GM18861 (cell line): ENCODE data around the gene INSYN2A.

ENCODE experiments used
- ATAC-seq: cut with Tn5 transposase; IDR thresholded peaks from one replicate; pipeline ENCODE4 v1.9.1; 2021; ENCODE audit not compliant: unreplicated experiment

INSYN2A gene

DNA sequence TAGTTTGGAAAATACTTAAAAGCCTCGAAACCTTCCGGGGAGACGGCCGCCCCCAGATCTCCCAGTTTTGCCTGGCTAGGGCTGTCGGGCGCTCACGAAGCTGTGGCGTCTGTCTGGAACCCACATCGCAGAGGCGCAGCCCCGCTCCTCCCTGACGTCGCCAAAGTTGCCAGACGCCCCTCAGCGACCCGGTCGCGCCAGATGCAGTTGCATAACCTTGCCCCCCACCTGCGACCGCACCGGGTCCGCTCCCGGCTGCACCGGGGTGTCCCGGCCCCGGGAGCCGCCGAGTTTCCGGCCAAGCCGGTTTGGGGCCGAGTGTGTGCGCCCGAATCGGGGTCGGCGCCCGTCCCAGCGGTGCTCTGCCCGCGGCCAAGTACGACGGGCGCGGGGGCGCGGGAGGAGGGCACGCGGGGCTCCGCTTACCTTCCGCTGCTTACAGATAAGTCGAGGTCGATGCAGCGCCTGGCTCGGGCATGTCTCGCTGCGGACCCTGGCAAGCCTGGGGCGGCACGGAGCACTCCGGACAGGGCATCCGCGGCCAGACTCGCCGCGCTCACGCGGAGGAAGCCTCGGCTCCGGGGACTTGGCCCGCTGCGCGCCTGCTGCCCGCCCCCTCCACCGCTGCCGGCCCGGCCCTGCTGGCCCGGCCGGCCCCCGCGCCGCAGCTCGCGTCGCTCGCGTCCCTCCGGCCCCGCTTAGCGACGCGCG, 665 bp downstream of the INSYN2A start:
- no peak for ATAC-seq

DNA sequence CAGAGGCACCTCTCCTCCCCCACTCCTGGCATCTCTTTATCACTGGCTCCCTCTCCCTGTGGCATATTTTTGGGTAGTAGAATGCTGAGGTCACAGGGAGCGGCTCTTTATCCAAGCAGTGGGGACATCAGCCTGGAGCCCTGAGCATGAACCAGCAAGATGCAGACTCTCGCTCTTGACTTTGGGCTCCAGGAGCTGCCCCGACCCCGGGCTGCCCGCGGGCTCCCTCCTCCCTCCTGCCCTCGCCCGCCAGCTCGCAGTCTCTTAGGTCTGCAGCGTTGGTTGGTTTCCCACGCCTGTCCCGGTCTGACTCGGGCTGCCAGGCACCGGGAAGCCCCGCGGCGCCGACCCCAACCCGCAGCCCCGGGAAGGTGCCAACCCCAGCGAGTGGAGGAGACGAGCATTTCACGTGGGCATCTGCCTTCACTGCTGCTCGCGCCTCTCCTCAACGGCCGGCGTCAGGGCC, 1.3 kb downstream of the INSYN2A start:
- no peak for ATAC-seq

DNA sequence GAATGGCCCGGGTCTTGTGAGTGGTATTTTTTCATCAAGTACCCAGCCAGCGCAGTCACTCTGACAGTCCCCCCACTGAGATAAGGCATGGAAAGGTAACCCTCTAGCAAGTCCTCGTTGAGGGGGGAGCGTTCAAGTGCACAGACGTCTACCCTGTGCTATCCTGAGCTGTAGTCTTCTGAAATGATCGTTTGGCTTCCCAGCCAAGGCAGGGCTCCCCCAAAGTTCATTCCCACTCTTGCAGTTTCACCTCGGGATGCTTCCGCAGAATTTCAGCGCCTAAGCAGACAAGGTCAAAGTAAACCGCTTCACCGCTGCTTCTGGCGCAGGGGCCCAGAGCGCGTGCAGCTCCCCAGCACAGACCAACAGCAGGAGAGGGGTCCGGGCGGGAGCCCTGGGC, 1.8 kb downstream of the INSYN2A start:
- ATAC-seq, result no peak

DNA sequence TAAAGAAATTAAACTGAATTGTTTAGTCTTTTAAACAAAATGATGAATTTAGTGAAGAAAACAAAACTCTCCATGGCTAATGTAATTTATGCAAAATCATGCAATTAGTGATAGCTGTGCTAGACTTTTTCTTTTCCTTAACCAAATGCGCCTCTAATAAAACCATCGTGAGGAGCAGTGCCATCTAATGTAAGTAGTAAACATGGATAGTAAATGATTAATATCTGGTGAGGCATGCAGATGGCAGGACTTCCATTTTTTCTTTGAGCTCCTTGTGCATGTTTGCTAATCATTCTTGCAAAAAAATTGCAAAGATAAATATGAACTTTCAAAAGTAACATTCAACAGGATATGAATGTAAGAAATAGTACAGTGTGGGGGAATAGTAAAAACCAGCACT, 2.3 kb downstream of the INSYN2A start:
- ATAC-seq, result no peak

DNA sequence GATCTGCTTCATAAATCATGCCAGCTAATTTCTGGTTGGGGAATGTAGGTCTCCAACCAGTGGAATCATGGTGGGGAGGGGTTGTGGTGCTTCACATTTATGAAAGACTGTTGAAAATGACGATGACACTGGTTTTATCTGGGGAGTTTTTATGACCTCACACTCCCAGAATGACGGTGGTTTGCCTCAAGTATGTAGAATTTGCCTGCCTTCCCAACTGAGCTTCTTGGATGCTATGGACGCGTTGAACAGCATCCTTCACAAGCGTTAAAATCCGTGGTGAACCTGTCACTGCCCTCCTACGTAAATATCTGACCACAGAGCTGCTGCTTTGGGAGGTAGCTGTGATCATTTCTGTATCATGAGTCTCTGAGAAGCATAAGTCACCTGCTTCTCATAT, 3.3 kb downstream of the INSYN2A start:
- no peak for ATAC-seq

DNA sequence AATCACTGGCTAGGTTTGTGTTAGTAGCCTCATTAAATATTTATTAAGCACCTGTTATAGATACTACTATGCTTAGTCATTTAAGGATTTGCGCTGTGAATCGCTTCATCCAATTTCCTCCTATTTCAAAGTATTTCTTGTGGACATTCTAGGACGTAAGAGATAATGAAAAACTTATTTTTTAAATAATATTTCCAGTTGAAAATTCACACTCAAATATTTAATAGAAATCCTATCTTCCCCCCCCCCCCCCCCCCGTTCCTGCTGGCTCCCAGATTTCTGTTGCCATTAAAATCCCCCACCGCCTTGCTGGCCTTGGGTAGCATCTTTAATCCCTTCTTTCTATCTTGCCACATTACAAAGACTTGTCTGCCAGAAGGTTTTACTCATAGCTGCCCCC, 6.0 kb downstream of the INSYN2A start:
- ATAC-seq, result no peak

DNA sequence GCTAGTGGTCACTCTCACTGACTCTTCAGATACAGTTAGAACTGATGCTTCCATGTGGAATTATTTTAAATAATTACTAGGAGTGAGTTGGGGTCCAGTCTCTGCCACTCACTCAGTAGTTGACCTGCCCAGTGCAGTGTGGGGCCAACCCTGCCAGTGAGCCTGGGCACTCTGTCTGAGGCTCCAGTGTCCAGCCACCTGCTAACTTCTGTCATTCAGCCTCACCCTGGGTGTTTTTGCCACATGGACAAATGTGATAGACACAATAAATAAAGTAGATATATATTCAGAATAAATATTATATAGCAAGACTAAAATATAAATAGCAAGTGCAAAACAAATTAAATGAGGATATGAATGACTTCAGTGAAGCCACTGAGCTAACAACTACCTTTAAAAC, 7.2 kb downstream of the INSYN2A start:
- ATAC-seq, result no peak

DNA sequence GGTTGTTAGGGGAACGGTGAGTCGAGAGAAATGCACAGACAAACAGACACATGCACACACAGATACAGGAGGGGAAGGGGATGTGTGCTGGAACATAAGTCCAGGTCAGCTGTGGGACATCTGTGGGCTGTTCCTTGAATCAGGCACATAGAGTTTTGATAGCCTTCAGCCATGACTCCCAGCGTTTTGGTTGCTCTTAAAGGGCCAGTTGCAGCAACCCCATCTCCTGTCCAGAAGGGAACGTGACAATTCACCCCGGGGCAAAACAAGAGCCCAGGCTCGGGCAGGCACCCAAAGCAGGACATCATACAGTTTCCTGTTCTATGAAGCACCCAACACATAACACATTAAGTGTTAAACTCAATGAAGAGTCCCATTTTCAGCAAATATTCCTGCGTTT, 9.6 kb downstream of the INSYN2A start:
- no peak for ATAC-seq

DNA sequence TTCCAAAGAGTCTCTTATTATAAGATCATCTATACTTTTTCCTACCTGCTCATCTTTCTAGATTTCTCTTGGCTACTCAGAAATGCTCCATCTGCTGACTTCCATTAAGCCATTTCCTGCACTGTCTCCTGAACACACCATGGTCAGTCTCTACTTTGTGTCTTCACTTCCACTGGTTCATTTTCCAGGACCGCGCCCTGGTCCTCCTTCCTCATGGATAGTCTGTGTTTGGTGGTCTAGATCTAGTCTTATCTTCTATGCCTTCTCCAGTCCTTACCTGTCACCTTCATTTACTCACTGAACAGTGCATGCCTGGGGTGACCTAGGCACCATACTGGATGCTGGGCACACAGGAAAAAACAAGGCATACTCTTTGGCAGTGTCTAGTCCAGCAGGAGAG, 11.8 kb downstream of the INSYN2A start:
- ATAC-seq, result no peak

DNA sequence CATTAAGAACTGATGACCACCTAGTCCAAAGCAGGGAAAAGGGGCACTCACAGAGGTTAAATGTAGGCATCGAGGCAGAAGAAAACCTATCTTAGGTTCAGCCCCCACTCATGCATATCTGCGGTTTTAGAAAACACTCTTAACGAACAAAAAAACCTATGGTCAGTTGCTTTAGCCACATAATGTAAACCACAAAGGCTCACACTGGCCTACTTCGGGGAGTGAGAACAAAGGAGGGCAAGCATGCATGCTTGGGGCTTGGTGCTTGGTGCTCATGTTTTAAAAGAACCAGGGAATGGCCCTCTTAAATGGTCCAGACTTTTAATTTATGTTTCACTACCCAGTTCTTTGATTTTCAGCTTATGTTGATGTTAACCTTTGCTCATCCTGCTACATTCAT, 14.2 kb downstream of the INSYN2A start:
- ATAC-seq, result no peak

DNA sequence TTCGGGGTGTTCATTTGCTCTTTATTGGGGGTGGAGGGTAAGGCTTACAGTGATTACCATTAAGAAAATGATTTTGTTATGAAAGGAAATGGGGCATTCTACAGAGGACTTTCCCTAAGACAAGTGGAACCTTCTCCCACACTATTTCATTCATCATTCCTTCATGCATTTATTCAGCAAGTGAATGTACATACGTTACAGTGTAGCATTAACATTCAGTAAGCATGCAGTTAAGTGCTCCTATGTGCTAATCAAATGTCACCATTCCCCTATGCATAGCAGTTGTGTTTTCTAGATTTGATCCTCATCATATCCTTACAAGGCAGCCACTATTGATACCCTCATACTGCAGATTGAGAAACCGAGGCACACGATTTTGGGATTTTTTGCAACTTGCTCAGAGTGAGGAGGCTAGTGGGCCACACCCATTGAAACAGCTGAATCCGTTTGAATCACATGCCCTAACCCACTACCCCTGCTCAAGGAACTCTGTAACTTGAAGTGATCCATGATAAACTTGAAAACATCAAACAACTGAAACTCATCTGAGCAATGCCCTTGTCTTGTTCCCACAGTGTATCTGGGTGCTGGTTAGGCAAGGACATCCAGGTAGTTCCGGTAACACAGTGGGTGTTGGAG, 16.7 kb downstream of the INSYN2A start:
- no peak for ATAC-seq

DNA sequence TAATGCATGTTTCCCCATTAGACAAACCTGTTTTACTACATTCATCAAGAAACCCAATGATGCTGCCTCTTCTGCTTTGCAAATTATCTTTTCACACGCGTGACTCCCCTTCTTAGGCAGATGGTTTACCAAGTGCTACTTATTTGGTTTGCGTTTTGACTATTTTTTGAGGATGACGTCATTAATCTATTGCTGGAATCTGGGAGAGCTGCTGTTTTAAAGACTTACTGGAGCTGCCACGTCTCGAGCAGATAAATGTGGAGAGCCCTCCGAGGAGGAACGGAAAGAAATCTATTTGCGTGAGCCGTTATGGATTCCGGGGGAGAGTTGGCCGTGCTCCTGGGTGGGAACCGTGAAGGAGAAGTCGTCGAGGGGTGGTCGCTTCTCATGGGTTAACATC, 19.7 kb downstream of the INSYN2A start:
- no peak for ATAC-seq

DNA sequence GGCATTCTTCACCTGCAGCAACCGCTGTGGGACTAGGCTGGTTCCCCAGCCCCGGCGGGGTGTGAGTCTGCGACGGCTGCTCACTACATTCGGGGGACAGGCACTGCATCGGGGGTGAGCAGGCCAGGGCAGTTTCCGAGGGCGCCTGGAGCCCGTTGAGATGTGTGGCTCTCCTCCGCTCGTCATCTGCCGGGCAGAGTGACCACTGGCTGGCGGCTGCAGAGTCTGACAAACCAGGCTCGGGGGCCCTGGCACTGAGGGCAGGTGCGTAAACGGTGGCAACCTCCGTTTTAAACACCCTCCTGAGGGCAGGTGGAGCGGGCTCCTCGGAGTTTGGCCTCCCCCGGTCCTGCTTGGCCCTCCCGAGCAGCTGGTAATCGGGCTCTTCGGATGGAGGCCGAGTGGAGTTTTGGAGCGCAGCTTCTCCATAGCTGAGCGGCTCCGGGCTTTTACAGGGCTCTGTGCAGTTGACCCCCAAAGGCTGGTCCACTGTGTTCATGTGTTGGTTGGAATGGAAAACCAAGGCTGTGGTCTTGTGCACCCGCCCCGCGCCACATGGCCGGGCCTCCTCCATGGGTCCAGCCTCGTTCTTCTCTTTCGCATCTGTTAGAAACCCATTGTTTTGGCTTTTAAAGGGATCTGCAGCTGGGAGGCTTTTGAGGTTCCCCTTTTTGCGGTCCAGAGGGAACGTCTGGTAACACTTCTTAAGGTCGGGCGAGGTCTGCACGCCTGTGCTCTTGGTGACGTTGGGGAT, 20.9 kb downstream of the INSYN2A start:
- no peak for ATAC-seq

DNA sequence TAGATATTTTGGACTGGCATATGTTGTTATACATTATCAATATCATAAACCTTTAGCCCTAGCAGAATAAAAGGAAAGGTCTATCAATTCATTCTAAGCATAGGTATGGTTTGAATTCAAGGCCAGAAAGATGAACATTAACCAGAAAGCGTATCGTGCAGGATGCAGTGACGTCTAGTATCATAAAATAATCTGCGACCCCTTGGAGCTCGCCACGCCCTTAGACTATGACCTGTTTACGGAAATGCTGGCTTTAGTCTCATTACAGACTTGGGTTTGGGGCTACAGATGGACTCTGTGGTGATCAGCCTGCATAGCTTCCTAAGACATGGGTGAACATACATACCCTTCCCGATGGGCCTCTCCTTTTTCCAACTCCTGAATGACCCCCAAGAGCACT, 21.5 kb downstream of the INSYN2A start:
- ATAC-seq, result no peak

DNA sequence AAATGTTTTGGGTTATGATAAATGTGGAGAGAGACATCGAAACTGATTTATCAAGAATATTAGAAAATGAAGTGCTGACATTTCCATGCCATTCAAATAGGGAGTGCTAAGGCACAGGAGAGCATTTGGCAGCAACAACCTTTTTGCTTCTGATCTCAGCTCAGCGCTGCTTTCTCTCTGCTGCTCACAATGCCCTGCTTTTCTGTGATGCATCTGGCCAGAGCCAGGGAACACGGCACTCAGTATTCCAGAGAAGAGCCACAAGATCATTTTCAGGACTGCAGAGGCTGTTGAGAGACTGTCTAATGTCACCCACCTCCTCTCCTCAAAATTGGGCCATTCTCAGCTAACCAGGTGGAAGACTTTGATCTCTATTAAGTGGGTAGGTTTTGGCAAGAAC, 28.1 kb downstream of the INSYN2A start:
- no peak for ATAC-seq

DNA sequence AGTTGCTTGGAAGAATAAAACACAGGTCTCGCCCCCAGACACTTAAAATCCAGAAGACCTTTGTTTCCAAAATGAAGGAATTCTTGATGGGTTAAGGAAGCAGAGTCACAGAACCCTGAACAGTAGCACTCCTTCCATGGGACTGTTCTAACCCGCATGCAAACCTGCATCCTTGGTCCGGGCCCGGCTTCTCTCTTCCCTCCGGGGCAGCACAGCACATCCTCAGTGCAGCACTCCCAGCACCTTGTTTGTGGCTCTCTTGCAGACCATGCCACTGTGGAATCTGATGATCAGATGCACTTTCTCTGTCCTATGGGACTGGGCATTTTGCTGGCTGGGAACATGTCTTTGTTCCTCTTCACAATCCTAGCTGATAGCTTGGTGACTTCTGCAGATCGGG, 33.5 kb downstream of the INSYN2A start:
- ATAC-seq, result no peak

DNA sequence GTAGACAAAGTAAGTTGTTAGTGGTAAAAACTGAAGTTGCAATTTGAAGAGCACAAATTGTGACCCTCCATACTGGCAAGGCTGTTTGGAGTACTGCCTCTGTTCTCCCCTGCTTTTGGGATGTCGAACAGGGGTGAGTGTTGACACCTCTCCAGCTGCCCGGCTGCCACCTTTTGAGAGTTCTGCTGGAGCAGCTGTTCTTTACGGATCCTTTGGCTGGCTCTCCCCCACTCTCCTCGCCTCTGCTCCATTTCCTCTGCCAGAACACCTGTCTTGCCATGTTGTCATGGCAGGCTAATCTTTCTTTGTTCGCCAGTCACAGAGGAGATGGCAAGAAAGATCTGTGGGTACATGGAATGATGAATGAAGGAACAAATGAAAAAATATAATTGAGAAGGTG, 34.9 kb downstream of the INSYN2A start:
- no peak for ATAC-seq

DNA sequence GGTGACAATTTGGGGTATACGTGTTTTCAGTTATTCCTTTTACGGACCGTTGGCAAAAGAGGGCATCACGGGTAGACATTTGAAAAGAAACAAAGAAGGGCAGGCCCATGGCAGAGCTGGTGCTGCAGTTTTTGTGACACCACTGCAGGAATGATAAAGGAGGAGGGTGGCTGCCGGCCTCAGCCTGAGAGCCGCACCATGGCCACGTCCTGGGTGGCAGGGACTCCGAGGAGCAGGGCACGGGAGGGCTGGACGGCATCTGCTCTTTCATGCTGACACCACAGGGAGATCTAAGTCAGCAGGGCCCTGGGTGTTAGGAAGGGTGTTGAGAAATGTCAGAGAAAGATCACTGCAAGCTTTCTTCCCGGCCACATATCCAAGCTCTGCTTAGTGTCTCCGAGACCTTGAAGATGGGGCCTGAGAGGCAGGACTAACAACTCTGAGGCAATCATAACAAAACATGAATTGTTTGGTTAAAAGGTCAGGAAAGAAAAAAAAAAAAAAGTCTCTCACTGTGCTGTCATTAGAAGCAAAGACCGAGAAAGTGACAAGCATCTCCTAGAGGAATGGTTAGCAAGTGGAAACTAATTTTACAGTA, 36.6 kb downstream of the INSYN2A start:
- no peak for ATAC-seq

DNA sequence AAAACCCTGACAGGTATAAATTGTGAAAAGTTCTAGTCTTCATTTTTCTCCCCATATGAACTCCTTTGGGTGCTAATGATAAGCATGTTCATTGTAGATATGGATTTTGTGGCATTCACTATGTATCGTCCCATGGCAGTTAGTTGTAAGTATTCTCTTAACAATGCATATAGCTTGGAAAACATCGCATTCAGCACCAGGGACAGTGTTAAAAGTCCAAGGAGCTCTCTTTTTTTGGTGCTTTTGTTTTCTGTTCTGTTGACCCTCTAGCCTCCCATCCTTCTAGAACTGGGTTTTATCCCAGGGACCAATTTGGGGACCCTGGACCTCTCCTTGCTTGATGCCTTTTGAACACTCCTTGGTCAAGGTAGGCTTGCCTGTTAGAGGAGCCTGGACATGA, 37.7 kb downstream of the INSYN2A start:
- no peak for ATAC-seq

DNA sequence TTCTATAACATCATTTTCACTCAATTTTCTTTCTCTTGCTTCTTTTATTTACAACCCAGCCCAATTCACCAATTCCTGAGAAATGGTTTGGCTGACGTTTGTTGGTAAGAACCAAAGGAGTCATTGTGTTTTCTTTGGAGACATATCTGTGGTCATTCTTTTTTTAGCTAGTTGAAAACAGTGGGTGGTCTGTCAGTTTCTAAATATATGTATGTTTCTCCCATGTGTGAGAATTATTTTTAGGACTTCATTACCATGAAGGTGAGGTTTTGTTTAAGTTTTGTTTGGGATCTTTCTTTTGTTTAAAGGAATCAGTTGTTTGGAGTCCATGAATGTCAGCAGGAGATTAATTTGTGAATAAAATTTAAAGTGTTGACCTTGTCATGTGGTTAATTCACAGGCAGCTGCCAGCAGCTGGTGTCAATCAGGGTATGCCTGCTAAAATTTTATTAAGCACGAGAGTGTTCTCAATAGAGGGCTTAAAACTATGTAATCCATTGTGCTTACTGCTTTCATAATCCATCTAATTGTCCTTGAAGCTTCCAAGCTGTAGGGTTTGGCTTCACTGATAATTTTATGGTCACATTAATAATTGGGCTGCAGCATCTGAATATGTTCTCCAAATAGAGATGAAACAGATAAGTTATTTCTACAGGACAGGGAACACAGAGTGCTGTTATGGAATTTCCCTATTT, 38.7 kb downstream of the INSYN2A start:
- no peak for ATAC-seq

DNA sequence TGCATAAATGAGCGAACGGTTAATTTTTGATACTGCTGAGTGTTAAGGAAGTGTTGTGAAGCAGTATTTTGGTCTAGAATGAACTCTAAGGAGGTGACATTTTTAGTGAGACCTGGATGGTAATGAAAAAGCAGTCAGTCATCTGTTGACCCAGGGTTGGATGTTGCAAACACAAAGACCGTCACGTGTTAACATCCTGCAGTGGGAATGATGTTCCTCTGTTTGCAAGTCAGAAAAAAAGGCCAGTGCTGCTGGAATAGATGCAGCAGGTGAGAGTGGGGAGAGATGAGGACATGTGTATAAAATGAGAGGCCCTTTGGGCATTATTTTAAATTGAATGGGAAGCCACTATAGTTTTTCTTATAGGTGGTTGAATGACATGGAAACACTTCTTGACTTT, 39.3 kb downstream of the INSYN2A start:
- no peak for ATAC-seq
